OCI-LY1 (cell line): Measurements from ENCODE around the gene ANKRD36C.
"Not testable (repeated sequence)": the region's sequence is repeated elsewhere in the genome, so short reads cannot be mapped to it uniquely, and the experiment has no call there.

ENCODE experiments used
- CTCF ChIP-seq: fragments of 200-600 bp; sonication (generic), shearing (Covaris generic); IDR thresholded peaks from 2 replicates; pipeline ENCODE4 v1.5.1; 2017; ENCODE audit warnings: mild to moderate bottlenecking, antibody characterized with exemption, low read length, moderate library complexity, mixed read lengths
- EZH2 ChIP-seq: fragments of 200-600 bp; sonication (generic), shearing (Covaris generic); IDR thresholded peaks from 2 replicates; pipeline ENCODE4 v1.8.0; 2017; ENCODE audit warnings: borderline replicate concordance, mixed run types, mild to moderate bottlenecking, antibody characterized with exemption, low read length, moderate library complexity, mixed read lengths

DNA sequence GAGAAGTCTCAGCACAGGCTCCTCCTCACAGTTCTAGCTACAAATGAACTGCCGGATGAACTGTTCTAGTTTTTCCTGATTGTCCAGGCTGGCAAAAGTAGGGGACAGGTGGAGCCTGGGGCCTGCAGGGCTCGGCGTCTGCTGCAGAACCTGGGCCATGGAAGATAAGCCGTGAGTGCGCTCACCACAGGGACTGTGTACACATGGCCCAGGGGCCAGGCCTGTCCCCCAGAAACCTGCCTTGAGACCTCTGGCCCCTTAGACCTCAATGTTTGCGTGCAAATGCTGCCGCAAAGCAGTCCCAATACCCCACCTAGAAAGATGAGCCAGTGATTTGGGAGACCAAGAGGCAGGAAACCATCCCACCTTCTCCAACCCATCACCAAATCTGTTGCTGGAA lies 30.5 kb upstream of the ANKRD36C start:
- not testable (repeated sequence) for TF ChIP-seq CTCF, EZH2
